Measurements from ENCODE around the gene DRD3. TPM values are rescaled to one million over a fixed set of nuclear protein-coding genes. Genes with fewer than 3 reads are reported as not detected.

Gene DRD3
- total RNA-seq, 2 donors from 2014 or later: not detected

GRCh38 chr3:114216186-114216970 is 37.5 kb upstream of the DRD3 start:
- no peak for DNase-seq
- intact Hi-C loops (cut with DNase I): no loop called here
- Histone ChIP-seq H3K27me3 (no peaks in the 10 kb centered on the region), H3K36me3 (no peaks in the 10 kb centered on the region), H3K9ac (ENCODE audit: low read depth in 2 of 2, low read length in 2 of 2) (no peak overlapping the region), H3K9me3 (no peaks in the 10 kb centered on the region), H3K27ac (no peak overlapping the region), H3K4me1 (no peaks in the 10 kb centered on the region), H3K4me3 (no peak overlapping the region)
- no peak for TF ChIP-seq CTCF (IDR thresholded peaks at IDR 0.05)

GRCh38 chr3:114214542-114215341 is 35.9 kb upstream of the DRD3 start:
- H3K4me1 ChIP-seq: no peaks in the 10 kb centered on the region
- H3K9ac ChIP-seq (ENCODE audit: low read depth in 2 of 2, low read length in 2 of 2): no peak overlapping the region
- no peaks in the 10 kb centered on the region for H3K9me3 ChIP-seq
- no peak for TF ChIP-seq CTCF (IDR thresholded peaks at IDR 0.05)
- H3K4me3 ChIP-seq: no peak overlapping the region
- intact Hi-C loops (cut with DNase I): no loop called here
- peak overlapping the region; percentile 50 for H3K27ac ChIP-seq
- H3K27me3 ChIP-seq: no peaks in the 10 kb centered on the region
- no peak for DNase-seq
- H3K36me3 ChIP-seq: no peaks in the 10 kb centered on the region

GRCh38 chr3:114213627-114214541 is 35.0 kb upstream of the DRD3 start:
- intact Hi-C loops (cut with DNase I): no loop called here
- TF ChIP-seq CTCF (IDR thresholded peaks at IDR 0.05): no peak
- H3K27me3 ChIP-seq: no peaks in the 10 kb centered on the region
- no peak overlapping the region for H3K9ac ChIP-seq (ENCODE audit: low read depth in 2 of 2, low read length in 2 of 2)
- no peaks in the 10 kb centered on the region for H3K36me3 ChIP-seq
- DNase-seq: no peak
- H3K27ac ChIP-seq: peak overlapping the region; percentile 50
- no peak overlapping the region for H3K4me3 ChIP-seq
- no peaks in the 10 kb centered on the region for H3K9me3 ChIP-seq
- no peaks in the 10 kb centered on the region for H3K4me1 ChIP-seq

GRCh38 chr3:114213292-114213626 is 34.4 kb upstream of the DRD3 start:
- H3K9me3 ChIP-seq: no peaks in the 10 kb centered on the region
- no peak overlapping the region for H3K4me3 ChIP-seq
- TF ChIP-seq CTCF (IDR thresholded peaks at IDR 0.05): no peak
- no peak for DNase-seq
- intact Hi-C loops (cut with DNase I): no loop called here
- H3K4me1 ChIP-seq: no peaks in the 10 kb centered on the region
- H3K36me3 ChIP-seq: no peaks in the 10 kb centered on the region
- H3K27me3 ChIP-seq: no peaks in the 10 kb centered on the region
- peak overlapping the region; percentile 50 for H3K27ac ChIP-seq
- no peak overlapping the region for H3K9ac ChIP-seq (ENCODE audit: low read depth in 2 of 2, low read length in 2 of 2)

GRCh38 chr3:114212646-114213045 is 33.8 kb upstream of the DRD3 start:
- TF ChIP-seq CTCF (IDR thresholded peaks at IDR 0.05): no peak
- no peak for DNase-seq
- intact Hi-C loops (cut with DNase I): no loop called here
- Histone ChIP-seq H3K27me3 (no peaks in the 10 kb centered on the region), H3K9ac (ENCODE audit: low read depth in 2 of 2, low read length in 2 of 2) (no peak overlapping the region), H3K9me3 (no peaks in the 10 kb centered on the region), H3K27ac (no peak overlapping the region), H3K4me1 (no peaks in the 10 kb centered on the region), H3K4me3 (no peak overlapping the region), H3K36me3 (no peaks in the 10 kb centered on the region)

All from colonic mucosa (tissue), 4 donors.